Measurements from ENCODE around the gene SMS. TPM values are rescaled to one million over a fixed set of nuclear protein-coding genes. Genes with fewer than 3 reads are reported as not detected.

The SMS gene
- total and polyA plus RNA-seq, 10 of the 15 experiments (the other 5 are each of a cell fraction or from before 2014, with no cell fraction given) = 55.8 to 156 (median 114) TPM

- in situ Hi-C loops (cut with MboI) = no loop called here
- intact Hi-C loops (cut with micrococcal nuclease; ENCODE audit: unreplicated experiment) = no loop called here
- H3K4me1 ChIP-seq (ENCODE audit: control insufficient read depth, insufficient read depth, low read length) = no peaks in the 10 kb centered on the region; the same call in 1 of the 2 replicates
- POLR2A ChIA-PET = no interaction called here
- SMC1A ChIA-PET (ENCODE audit: uncharacterized antibody, unreplicated experiment) = no interaction called here
- H4K20me1 ChIP-seq (ENCODE audit: control insufficient read depth, insufficient read depth) = no peaks in the 10 kb centered on the region
- H3K27me3 ChIP-seq (replicated peaks in 1 of 2; ENCODE audit: control insufficient read depth in 2 of 2, insufficient read depth in 2 of 2, low read length in 1 of 2) = no peaks in the 10 kb centered on the region
- H3K79me2 ChIP-seq (ENCODE audit: control insufficient read depth, insufficient read depth, low read length) = peaks cover 41% of the 10 kb centered on the region
- no peak overlapping the region for H3K27ac ChIP-seq (ENCODE audit: control insufficient read depth, insufficient read depth)
- no peak overlapping the region for H2AFZ ChIP-seq (ENCODE audit: control insufficient read depth, low read depth, low read length)
- DNase-seq (ENCODE audit: low read depth, low spot score) (no peak), FAIRE-seq (no peak), ATAC-seq (no peak)
- no peaks in the 10 kb centered on the region for H3K9me3 ChIP-seq (replicated peaks; ENCODE audit: control insufficient read depth, insufficient read depth, low read length)
- RAD21 ChIA-PET (ENCODE audit: unreplicated experiment) = no interaction called here
- H3K4me3 ChIP-seq = no peak overlapping the region
- H3K9ac ChIP-seq (ENCODE audit: control insufficient read depth, insufficient read depth, low read length) = no peak overlapping the region
- CTCF ChIA-PET = no interaction called here
- WGBS (ENCODE audit: insufficient coverage, insufficient replicate concordance, low lambda C conversion rate, missing lambda C conversion rate) = 86% methylated on average over 6 of the region's 8 CpGs
- BruUV-seq (replicated peaks) = no TSS peak
- H3K4me2 ChIP-seq (ENCODE audit: control insufficient read depth, insufficient read depth) = peak overlapping the region; percentile 50; the same call in 1 of the 2 replicates
- no peaks in the 10 kb centered on the region for H3K36me3 ChIP-seq (ENCODE audit: control insufficient read depth in 2 of 2, insufficient read depth in 2 of 2, low read length in 1 of 2)
- TF ChIP-seq DPF2 (IDR thresholded peaks at IDR 0.05) (no peak), SUPT20H (IDR thresholded peaks at IDR 0.05; ENCODE audit: borderline replicate concordance, control insufficient read depth, low read depth, low read length) (no peak), SREBF2 (IDR thresholded peaks at IDR 0.05; ENCODE audit: low read length) (no peak), EGR1 (IDR thresholded peaks at IDR 0.05; ENCODE audit: borderline replicate concordance in 1 of 2, low read depth in 2 of 2, low read length in 2 of 2) (no peak), CBFB (IDR thresholded peaks at IDR 0.05; ENCODE audit: low read depth) (no peak), ZNF207 (IDR thresholded peaks at IDR 0.05; ENCODE audit: borderline replicate concordance) (no peak), E2F8 (IDR thresholded peaks at IDR 0.05; ENCODE audit: low read depth, partially characterized antibody) (no peak), NRF1 (conservative IDR thresholded peaks at IDR 0.05; ENCODE audit: low read depth, low read length) (no peak)
- TF ChIP-seq, protein P1, sequence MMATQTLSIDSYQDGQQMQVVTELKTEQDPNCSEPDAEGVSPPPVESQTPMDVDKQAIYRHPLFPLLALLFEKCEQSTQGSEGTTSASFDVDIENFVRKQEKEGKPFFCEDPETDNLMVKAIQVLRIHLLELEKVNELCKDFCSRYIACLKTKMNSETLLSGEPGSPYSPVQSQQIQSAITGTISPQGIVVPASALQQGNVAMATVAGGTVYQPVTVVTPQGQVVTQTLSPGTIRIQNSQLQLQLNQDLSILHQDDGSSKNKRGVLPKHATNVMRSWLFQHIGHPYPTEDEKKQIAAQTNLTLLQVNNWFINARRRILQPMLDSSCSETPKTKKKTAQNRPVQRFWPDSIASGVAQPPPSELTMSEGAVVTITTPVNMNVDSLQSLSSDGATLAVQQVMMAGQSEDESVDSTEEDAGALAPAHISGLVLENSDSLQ (IDR thresholded peaks at IDR 0.05) = no peak
- TF ChIP-seq, protein P2, sequence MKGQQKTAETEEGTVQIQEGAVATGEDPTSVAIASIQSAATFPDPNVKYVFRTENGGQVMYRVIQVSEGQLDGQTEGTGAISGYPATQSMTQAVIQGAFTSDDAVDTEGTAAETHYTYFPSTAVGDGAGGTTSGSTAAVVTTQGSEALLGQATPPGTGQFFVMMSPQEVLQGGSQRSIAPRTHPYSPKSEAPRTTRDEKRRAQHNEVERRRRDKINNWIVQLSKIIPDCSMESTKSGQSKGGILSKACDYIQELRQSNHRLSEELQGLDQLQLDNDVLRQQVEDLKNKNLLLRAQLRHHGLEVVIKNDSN (IDR thresholded peaks at IDR 0.05; ENCODE audit: borderline replicate concordance, extremely low read length, insufficient read depth, low read depth, low read length) = no peak
- TF ChIP-seq, protein P3, sequence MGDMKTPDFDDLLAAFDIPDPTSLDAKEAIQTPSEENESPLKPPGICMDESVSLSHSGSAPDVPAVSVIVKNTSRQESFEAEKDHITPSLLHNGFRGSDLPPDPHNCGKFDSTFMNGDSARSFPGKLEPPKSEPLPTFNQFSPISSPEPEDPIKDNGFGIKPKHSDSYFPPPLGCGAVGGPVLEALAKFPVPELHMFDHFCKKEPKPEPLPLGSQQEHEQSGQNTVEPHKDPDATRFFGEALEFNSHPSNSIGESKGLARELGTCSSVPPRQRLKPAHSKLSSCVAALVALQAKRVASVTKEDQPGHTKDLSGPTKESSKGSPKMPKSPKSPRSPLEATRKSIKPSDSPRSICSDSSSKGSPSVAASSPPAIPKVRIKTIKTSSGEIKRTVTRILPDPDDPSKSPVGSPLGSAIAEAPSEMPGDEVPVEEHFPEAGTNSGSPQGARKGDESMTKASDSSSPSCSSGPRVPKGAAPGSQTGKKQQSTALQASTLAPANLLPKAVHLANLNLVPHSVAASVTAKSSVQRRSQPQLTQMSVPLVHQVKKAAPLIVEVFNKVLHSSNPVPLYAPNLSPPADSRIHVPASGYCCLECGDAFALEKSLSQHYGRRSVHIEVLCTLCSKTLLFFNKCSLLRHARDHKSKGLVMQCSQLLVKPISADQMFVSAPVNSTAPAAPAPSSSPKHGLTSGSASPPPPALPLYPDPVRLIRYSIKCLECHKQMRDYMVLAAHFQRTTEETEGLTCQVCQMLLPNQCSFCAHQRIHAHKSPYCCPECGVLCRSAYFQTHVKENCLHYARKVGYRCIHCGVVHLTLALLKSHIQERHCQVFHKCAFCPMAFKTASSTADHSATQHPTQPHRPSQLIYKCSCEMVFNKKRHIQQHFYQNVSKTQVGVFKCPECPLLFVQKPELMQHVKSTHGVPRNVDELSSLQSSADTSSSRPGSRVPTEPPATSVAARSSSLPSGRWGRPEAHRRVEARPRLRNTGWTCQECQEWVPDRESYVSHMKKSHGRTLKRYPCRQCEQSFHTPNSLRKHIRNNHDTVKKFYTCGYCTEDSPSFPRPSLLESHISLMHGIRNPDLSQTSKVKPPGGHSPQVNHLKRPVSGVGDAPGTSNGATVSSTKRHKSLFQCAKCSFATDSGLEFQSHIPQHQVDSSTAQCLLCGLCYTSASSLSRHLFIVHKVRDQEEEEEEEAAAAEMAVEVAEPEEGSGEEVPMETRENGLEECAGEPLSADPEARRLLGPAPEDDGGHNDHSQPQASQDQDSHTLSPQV (IDR thresholded peaks at IDR 0.05) = no peak
Observed at GRCh38 chrX:21944136-21944615, 3.7 kb downstream of the SMS start.
